COLO668 (cell line): ENCODE measurements around the gene TEX29.

Source experiments
- DNase-seq: peaks from one replicate; lab custom pipeline; 2025; ENCODE audit not compliant: unreplicated experiment; lab: John Stamatoyannopoulos, UW

Gene TEX29

GRCh38 chr13:111367340-111367739 lies 46.9 kb downstream of the TEX29 start:
- DNase-seq, result no peak

DNA sequence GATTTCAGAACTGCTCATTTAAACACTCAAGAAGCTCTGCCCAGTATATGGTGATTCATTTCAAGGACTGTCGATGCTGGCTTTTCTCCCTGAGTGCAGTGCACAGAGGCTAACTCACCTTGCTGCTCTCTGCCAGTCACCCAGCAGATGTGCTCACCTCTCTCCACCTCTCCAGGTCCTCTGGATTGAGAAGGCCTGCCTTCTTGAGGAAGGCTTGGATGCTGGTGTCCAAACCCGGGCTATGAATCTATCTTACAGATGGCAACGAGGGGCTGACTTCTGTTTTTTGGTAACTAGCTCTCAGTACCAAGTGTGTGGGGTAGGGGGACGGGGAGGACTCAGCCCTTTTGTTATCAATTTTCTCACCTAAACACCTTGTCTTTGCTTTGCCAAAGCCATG lies 47.6 kb downstream of the TEX29 start:
- DNase-seq, result no peak

GRCh38 chr13:111370147-111370546 lies 49.7 kb downstream of the TEX29 start:
- DNase-seq, result no peak

DNA sequence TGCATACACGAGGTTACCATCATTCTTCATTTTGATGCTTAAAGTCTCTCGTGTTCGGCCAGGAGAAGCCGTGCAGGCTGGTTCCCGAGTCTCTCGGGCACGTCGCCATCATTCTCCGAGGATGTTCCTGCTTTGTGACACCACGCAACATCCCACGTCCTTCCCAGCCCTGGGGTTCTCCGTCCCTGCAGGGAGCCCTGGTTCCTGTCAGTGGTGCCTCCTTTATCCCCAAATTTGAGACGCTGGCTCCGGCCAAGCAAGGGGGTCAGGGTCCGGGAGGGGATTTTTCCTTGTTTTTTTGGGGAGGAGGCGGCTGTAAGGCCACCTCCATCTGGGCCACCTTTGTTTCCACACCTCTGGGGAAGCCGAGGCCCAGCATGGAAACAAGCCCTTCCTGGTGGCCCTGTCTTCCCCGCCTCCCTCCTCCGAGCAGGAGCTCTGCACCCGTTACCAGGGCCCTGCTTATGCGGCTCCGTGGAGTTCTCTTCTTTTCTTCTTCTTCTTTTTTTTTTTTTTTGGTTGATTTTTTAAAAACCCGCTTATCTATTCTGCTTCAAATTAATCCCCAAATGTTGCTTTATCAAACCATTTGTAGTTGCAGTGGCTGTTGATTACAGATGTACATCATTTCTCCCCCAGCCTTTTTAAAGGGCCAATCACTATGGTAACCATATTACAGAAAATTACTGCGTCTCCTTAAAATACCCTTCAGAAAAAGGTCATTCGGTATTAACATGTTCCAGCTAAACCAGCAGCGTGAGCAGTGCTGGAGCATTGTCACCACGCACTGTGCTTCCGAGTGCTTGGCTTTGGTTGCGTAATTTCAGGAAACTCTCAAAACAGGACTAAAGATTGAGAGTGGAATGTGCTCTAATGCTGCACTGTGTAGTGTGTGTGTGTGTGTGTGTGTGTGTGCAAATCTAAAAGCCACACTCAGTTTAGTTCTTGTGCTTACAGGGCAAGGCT lies 50.4 kb downstream of the TEX29 start:
- no peak for DNase-seq

- no peak for DNase-seq
Observed at GRCh38 chr13:111371720-111372119, 51.3 kb downstream of the TEX29 start.

- DNase-seq, result no peak
Observed at GRCh38 chr13:111372651-111373425, 52.4 kb downstream of the TEX29 start.

DNA sequence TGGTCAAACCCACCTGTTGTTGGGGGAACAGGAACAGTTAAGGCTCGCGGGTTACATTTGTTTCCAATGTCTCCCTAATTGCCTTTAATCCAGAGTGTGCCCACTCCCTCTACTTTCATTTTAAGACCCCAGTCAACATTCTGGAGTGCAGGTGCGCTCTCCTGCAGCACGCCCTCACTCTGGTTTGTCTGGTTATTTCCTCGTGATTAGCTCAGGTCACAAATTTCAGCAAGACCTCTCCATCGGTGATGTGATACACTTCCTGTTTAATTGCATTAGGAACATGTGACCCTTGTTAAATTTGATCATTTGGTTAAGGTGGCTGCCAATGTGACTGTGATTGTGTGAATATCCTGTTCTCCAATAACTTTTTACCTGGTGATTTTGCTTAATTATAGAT lies 53.0 kb downstream of the TEX29 start:
- no peak for DNase-seq

GRCh38 chr13:111380431-111380830 lies 60.0 kb downstream of the TEX29 start:
- no peak for DNase-seq

- DNase-seq, result no peak
Observed at GRCh38 chr13:111382411-111382810, 62.0 kb downstream of the TEX29 start.

- DNase-seq, result no peak
Observed at GRCh38 chr13:111382877-111383276, 62.4 kb downstream of the TEX29 start.

DNA sequence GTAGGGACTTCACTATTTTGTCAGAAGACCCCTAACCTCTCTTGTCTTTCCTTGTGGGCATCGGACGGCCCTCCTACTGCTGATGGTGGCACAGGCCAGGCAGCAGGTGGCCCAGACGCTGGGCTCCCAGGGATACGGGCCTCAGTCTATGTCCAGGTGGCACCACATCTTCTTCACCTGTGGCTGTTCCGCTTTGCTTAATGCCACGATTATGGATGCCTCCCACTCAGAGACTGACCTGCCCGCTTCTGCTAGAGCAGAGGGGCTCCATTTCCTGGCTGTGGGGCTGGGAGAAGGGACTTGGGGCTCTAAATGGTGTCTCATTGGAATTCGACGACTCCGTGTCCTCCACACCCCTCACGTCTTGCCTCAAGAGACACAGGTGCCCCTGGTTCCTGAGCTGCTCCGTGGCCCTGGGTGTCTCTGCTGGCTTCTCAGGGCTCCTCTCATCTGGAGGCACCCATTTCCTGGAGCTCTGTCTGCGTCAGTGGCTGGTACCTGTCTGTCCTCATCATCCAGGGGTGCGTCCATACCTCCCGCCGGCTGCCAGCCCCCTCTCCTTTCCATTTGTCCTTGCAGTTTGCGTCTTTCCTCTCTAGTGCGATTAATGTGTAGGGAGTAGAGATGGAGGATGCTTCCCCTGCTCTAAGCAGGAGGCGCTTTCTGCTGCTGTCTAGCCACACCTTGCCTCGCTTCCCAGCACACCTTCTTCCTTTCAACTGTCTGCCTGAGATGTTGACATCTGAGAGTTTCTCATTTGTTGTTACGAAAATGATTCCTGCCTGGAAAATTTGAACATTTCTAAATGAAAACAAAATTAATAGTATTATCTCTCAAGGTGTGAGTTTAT lies 63.4 kb downstream of the TEX29 start:
- no peak for DNase-seq

DNA sequence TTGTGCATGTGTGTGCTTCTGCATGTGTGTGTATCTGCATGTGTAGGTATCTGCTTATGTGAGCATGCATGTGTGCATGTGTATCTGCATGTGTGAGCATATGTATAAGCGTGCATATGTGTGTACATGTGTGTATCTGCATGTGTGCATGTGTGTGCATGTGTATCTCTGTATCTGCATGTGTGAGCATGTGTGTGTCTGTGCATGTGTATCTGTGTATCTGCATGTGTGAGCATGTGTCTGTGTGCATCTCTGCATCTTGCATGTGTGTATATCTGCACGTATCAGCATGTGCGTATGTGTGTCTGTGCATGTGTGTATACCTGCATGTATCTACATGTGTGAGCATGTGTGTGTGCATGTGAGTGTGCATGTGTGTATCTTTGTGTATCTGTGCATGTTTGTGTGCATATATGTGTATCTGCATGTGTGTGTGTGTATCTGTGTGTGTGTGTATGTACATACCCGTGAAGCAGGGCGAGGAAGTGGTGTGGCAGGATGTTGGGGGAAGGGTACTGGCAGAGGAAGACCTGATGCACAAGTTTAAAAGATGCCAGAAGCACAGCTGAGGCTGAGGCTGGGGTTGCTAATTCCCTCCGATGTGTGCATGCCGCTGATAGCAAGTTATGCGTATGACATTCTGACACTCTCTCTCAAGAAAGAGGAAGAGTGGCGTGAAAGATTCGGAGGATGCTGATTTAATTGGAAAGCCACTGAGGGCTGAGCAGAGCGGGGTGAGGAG lies 64.2 kb downstream of the TEX29 start:
- DNase-seq, result no peak

- DNase-seq, result no peak
Observed at GRCh38 chr13:111385183-111385857, 64.9 kb downstream of the TEX29 start.

DNA sequence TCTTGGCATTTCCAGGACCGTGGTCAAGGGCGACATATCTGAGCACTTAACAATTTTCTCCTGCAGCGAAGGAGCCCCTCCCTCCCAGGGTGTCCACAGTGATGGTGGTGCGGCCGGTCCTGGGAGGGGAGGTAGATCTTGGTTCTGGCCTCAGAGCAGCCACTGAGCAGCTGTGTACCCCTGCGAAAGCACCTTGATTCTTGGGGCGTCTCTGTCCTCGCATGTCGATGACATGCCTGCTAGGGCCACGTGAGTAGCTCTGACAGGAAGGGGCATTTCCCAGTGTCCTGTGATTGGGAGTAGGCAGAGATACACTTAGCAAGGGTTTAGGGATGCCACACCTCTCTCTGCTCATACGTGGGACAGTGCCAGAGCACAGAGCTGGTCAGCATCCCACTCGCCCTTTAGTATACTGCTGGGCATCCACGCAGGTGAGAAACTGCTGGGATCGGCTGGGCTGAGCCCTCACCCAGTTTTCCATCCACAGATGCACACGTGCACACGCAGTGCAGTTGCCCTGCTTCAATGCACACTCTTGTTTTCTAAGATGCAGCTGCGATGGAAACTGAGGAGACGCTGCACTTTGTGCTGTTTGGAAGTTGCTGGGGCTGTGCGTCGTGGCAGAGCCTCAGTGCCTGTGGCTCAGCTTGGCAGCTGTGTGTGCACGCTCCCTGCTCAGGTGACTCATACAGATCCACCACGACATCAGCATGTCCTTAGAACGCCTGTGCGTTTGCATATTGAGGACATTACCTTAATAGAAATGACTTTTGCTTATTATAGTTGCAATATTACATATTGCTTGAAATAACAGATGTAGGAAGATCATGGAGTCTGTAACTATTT lies 66.8 kb downstream of the TEX29 start:
- DNase-seq, result no peak

DNA sequence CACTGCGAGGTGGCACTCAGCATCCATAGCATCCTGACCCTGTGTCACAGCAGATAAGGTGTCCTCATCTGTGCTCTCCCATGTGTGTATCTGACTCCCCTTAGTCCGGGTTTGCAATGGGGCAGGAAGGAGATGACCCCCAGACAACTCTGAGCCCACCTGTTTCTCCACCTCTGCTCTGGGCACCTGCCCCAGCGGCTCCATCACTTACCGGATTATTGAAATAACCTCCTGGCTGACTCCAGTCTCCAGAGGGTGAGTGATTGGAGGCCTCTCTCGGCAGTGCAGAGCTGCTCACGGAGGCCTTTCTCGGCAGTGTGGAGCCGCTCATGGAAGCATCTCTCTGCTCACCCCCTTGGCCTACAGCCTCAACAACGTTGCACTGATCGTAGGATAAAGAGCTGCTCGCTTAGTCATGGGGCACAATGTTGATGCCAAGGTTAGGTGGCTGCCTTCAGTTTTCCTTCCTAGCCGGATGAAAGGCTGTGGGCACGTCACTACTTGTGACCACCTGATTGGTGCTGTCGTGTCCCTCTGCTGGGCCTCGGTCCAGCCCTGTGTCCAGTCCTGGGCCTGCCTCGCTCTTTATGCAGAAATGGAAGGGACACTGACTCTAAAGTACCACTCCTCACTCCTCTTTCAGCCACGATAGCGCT lies 67.6 kb downstream of the TEX29 start:
- no peak for DNase-seq

DNA sequence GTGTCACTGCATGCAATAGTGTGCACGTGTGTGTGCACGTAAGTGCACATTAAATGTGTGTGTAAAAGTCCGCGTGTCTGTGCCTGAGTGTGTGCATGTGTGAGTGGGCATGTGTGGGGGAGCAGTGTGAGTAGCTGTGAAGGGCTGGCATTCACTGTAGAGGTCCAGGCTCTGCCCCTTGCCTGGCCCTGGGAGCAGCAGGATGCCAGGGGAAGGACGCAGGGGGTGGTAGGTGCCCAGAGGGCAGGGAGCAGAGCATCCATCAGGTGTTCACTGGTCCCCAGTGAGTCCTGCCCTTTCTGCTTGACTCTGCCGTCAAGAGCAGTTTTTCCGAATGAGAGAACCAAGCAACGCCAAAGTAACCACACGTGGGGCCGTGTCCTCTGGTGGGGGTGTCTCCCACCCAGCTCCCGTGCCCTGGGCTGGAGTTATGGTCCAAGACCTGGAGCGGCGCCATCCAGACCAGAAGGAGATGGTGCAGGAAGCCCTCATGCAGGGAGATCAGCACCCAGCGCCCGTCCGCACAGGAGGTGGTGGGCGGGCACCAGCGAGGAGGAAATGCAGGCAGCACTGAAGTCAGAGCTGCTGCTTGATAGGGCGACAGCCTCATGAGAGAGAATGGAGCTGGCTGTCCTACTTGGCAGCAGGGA lies 68.5 kb downstream of the TEX29 start:
- no peak for DNase-seq

DNA sequence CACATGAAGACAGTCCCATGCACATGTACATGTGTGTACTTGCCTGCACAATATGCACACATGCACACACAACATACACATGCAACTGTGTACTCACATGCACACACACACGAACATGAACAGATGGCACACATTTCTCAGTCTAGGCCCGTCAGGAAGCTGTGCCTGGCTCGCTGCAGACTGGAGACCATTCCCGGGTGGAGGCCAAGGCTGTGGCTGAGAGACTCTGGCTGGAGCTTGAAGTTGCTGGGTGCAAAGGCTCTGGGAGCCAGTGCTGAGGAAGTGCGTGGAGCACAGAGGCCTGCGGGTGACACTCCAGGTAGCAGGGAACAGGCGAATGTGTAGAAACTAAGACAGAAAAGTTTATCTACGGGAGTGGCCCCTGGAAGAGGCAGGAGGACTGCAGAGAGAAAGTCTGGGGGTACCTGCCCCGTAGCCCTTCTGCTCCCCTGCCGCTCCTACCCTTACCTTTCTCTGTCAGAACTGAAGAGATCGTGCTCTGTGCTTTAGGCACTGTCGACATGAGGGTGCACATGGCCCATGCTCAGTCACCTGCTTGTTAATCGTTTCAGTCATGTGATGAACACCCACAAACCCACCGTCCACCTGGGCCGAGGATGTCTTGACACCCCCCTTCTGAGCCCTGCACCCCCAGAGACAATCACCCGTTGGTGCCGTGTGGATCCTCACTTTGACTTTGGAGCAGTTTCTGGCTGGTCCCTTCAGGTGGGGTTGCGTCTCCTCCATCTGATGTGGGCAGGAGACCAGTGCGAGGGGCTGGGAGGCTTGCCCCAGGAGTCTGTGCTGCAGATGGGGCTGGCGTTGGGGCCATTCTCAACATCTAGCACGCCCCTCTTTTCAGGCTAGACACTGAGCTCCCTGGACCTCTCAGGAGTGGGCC lies 69.4 kb downstream of the TEX29 start:
- DNase-seq, result no peak
